ENCODE measurements around the gene CAMK2N1.
A peak's percentile ranks its signal among the peaks of the same experiment; 100 is the strongest.

CAMK2N1 gene

DNA sequence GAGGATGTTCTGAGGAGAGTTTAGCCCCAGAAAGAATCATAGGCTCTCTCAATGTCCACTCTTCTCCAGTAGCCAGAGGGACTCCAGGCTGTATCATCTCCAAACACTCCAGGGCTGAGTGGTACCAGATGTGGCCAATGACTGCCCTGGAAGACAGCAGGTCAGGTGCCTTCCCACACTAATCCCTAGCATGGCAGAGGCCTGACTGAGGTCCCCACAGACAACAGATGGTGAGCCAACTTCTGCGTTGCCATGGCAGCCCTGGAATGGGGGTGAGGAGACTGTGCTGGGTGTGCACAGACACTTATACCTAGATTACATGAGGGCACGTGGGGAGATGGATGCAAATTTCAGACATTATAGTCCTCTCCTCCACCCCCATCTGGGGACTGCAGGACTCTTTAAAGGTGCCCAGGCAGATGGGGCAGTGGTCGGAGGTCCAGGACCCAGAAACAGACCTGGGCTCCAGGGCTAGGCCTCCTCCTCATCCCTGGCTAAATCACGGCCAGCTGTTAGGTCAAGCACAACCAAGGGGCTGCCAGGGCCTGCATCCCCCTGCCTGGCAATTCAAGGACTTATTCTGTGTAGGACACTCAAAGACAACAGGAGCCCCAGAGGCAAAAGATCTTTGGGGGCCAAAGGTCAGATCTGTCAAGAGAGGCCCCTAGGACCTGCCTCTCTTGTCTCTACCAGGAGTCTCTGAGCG, 42.9 kb downstream of the CAMK2N1 start:
- DNase-seq = no peak

DNA sequence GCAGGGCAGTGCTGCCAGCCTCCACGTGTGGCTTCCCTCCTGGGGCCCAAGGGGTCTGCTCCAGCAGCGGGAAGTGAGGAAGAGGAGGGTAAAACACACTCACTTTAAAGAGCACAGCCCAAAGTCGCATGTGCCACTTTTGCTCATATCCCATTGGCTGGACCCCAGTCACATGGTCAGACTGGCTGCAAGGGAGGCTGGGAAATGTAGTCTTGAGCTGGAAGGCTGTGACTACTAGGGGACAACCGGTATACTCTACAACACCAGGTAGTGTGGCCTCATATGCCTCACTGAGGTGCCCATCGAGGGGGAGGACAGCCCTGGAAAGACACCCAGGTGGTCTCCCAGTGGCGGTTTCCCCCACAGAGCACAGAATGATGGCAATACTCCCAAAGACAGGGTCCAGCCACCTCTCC, 45.2 kb downstream of the CAMK2N1 start:
- peak; percentile 62 for DNase-seq

DNA sequence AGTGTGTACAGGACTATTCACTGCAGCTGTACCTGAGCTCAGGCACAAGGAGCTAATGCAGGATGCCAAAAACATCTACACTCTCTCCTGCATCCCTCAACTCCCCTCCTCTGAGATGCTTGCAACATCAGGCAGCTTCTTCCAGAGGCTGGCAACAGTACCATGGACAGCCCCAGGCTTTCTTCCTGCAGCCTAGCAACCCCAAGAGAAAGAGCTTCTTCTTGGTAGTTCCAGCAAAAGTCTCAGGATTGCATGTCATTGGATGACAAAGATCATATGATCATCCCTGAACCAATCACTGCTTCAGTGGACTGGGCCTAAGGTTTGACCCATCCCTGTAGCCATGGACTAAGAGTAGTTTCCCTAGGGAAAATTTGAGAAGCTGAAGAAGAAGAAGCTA, 46.7 kb downstream of the CAMK2N1 start:
- no peak for DNase-seq

DNA sequence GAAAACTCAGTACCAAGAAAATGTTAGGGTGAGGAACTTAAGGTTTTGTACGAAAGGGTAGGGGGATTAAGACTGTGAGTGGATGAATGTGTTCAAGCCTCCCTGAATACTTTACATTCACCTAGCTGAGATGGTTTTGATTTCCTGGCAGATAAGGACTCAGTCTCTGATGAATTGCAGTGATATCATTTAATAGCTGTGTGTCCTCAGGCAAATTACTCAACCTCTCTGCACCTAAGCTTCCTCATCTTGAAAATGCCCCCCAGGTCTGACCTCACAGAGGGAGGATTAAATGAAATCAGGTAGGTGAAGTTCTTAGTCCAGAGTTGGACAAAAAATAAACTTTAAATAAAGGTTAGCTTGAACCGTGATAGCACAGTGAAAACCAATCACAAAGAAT, 48.4 kb downstream of the CAMK2N1 start:
- no peak for DNase-seq

DNA sequence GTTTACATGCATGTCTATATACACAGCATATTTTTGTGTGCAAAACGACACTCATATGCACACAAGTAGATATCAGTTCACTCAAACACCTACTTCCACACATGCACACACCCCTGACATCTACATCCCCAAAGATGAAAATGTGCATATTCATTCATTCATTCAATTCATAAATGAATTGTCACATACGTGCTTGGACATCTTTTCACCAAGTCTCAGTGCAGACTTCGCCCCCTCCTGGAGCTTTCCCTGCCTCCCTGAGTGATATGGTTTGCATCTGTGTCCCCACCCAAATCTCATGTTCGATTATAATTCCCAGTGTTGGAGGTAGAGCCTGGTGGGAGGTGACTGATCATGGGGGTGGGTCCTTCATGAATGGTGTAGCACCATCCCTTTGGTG, 53.1 kb downstream of the CAMK2N1 start:
- no peak for DNase-seq

Measured in CD4-positive, alpha-beta T cell treated with Interleukin-21 for 1 hour (primary cell).